ENCODE measurements around the gene IL2RA.
A peak's percentile ranks its signal among the peaks of the same experiment; 100 is the strongest.
"Not testable (repeated sequence)": the region's sequence is repeated elsewhere in the genome, so short reads cannot be mapped to it uniquely, and the experiment has no call there.

Gene IL2RA

GRCh38 chr10:5976512-5977470 is 85.4 kb downstream of the IL2RA start:
- DNase-seq: peak; percentile 6

GRCh38 chr10:5975641-5976473 is 86.3 kb downstream of the IL2RA start:
- no peak for DNase-seq

GRCh38 chr10:5973069-5973468 is 89.1 kb downstream of the IL2RA start:
- no peak for DNase-seq

- no peak for DNase-seq
These were observed 90.3 kb downstream of the IL2RA start for GRCh38 chr10:5971886-5972285.

- DNase-seq: no peak
These were observed 90.8 kb downstream of the IL2RA start for GRCh38 chr10:5971315-5971832.

- DNase-seq: no peak
These were observed 91.6 kb downstream of the IL2RA start for GRCh38 chr10:5970527-5970926.

GRCh38 chr10:5970066-5970465 is 92.1 kb downstream of the IL2RA start:
- no peak for DNase-seq

GRCh38 chr10:5968681-5969453 is 93.3 kb downstream of the IL2RA start:
- no peak for DNase-seq

GRCh38 chr10:5968037-5968680 is 94.0 kb downstream of the IL2RA start:
- no peak for DNase-seq

- no peak for DNase-seq
These were observed 96.9 kb downstream of the IL2RA start for GRCh38 chr10:5965266-5965665.

- DNase-seq: no peak
These were observed 97.4 kb downstream of the IL2RA start for GRCh38 chr10:5964736-5965135.

GRCh38 chr10:5963591-5963990 is 98.6 kb downstream of the IL2RA start:
- no peak for DNase-seq

GRCh38 chr10:5963071-5963470 is 99.1 kb downstream of the IL2RA start:
- DNase-seq: no peak

- not testable (repeated sequence) for DNase-seq
These were observed 99.7 kb downstream of the IL2RA start for GRCh38 chr10:5962358-5962940.

GRCh38 chr10:5961405-5962100 is 100.6 kb downstream of the IL2RA start:
- no peak for DNase-seq

GRCh38 chr10:5960973-5961275 is 101.2 kb downstream of the IL2RA start:
- not testable (repeated sequence) for DNase-seq

All from DMS79 treated with DMSO at 0.1 percent for 48 hours (cell line).